Measurements from ENCODE around the gene TMEM238. TPM values are rescaled to one million over a fixed set of nuclear protein-coding genes. Genes with fewer than 3 reads are reported as not detected.

Gene TMEM238
- total and polyA plus RNA-seq, 9 of the 15 experiments (the other 6 are each of a cell fraction or from before 2014, with no cell fraction given) = 0.18 to 5.1 (median 1.3) TPM; not detected in 4

GRCh38 chr19:55385724-55386492 is 1.8 kb upstream of the TMEM238 start, which contains the start of gene RPL28 (continued):
- TF ChIP-seq RERE (CRISPR knock-in tag; IDR thresholded peaks at IDR 0.05; ENCODE audit: borderline replicate concordance) (0 out of 2 replicates have a peak, but pooled peaks have one; percentile 56), DIDO1 (tag; IDR thresholded peaks at IDR 0.05; ENCODE audit: low read depth) (no peak), RUNX1 (IDR thresholded peaks at IDR 0.05; ENCODE audit: low read depth) (0 out of 2 replicates have a peak, but pooled peaks have one; percentile 45), NR2C1 (IDR thresholded peaks at IDR 0.05) (no peak), NR2C1 (tag; IDR thresholded peaks at IDR 0.05) (no peak), NCOA1 (IDR thresholded peaks at IDR 0.05; ENCODE audit: low read depth) (peak; percentile 62), TOE1 (IDR thresholded peaks at IDR 0.05; ENCODE audit: borderline replicate concordance) (no peak), TOE1 (CRISPR knock-in tag; IDR thresholded peaks at IDR 0.05; ENCODE audit: borderline replicate concordance, low read depth) (peak; percentile 82; the same call in 1 of the 2 replicates)

Measured in K562 (cell line).